Neural cell (in vitro differentiated cells): Measurements from ENCODE around the gene NUP133. TPM values are rescaled to one million over a fixed set of nuclear protein-coding genes. Genes with fewer than 3 reads are reported as not detected.

Experiments
- H2AFZ ChIP-seq: fragments of 200-600, 300-800 bp; sonication (generic), shearing (Covaris generic); 2 replicates; pipeline ENCODE4 v1.6.0; 2014; ENCODE audit warnings: low read depth, mild to moderate bottlenecking, antibody characterized with exemption, low read length, moderate library complexity
- H3F3A ChIP-seq: fragments of 200-600 bp; shearing (Covaris generic); 2 replicates; pipeline ENCODE4 v1.6.1; 2016; ENCODE audit warnings: mild to moderate bottlenecking, moderate library complexity, mixed read lengths, antibody characterized with exemption, low read length; ENCODE audit not compliant: insufficient read depth, poor library complexity, severe bottlenecking
- H3K27ac ChIP-seq: fragments of 200-600, 300-800 bp; sonication (generic), shearing (Covaris generic); 2 replicates; pipeline ENCODE4 v1.5.1; 2014; ENCODE audit warnings: mild to moderate bottlenecking, low read length, moderate library complexity
- H3K27me3 ChIP-seq: fragments of 300-800, 200-600 bp; sonication (generic), shearing (Covaris generic); 2 replicates; pipeline ENCODE4 v1.6.0; 2014; ENCODE audit warnings: mild to moderate bottlenecking, low read depth, low read length, moderate library complexity; ENCODE audit not compliant: insufficient read depth
- H3K36me3 ChIP-seq: fragments of 300-800, 200-600 bp; sonication (generic), shearing (Covaris generic); 2 replicates; pipeline ENCODE4 v1.5.1; 2014; ENCODE audit warnings: mild to moderate bottlenecking, antibody characterized with exemption, low read length, moderate library complexity; ENCODE audit not compliant: insufficient read depth
- H3K4me2 ChIP-seq: fragments of 300-800, 200-600 bp; sonication (generic), shearing (Covaris generic); 2 replicates; pipeline ENCODE4 v1.6.0; 2014; ENCODE audit warnings: mild to moderate bottlenecking, low read length
- H3K4me3 ChIP-seq: fragments of 300-800, 200-600 bp; sonication (generic), shearing (Covaris generic); 2 replicates; pipeline ENCODE4 v1.5.1; 2014; ENCODE audit warnings: mild to moderate bottlenecking, low read length, moderate library complexity
- H3K79me2 ChIP-seq: fragments of 200-600 bp; shearing (Covaris generic); replicated peaks from 2 replicates; pipeline ENCODE4 v1.6.0; 2014; ENCODE audit warnings: mild to moderate bottlenecking, low read length, moderate library complexity; ENCODE audit not compliant: insufficient read depth
- H3K9ac ChIP-seq: fragments of 300-800, 200-600 bp; sonication (generic), shearing (Covaris generic); 2 replicates; pipeline ENCODE4 v1.6.1; 2016; ENCODE audit warnings: mild to moderate bottlenecking, low read length, mixed read lengths
- H3K9me2 ChIP-seq: fragments of 200-600 bp; shearing (Covaris generic); 2 replicates; pipeline ENCODE4 v1.6.1; 2016; ENCODE audit warnings: mild to moderate bottlenecking, low read length, mixed read lengths; ENCODE audit not compliant: insufficient read depth
- H3K9me3 ChIP-seq: fragments of 200-600, 300-800 bp; sonication (generic), shearing (Covaris generic); 2 replicates; pipeline ENCODE4 v1.6.1; 2016; ENCODE audit warnings: mild to moderate bottlenecking, mixed run types, low read length, moderate library complexity, mixed read lengths
- H4K20me1 ChIP-seq: fragments of 200-600 bp; shearing (Covaris generic); 2 replicates; pipeline ENCODE4 v1.6.1; 2016; ENCODE audit warnings: mild to moderate bottlenecking, mixed run types; ENCODE audit not compliant: insufficient read depth
- CTCF ChIP-seq: fragments of 450-650 bp; IDR thresholded peaks from 2 replicates; pipeline ENCODE4 v1.5.1; 2014; ENCODE audit warnings: antibody characterized with exemption, mild to moderate bottlenecking, moderate library complexity; ENCODE audit not compliant: poor library complexity, severe bottlenecking
- EP300 ChIP-seq: fragments of 450-650 bp; conservative IDR thresholded peaks from 2 replicates; pipeline ENCODE4 v1.6.1; 2014; ENCODE audit warnings: antibody characterized with exemption, mild to moderate bottlenecking, moderate library complexity; ENCODE audit not compliant: poor library complexity, severe bottlenecking
- EZH2 ChIP-seq: fragments of 200-600, 300-800 bp; shearing (Covaris generic), sonication (generic); IDR thresholded peaks from 2 replicates; pipeline ENCODE4 v1.6.1; 2014; ENCODE audit warnings: antibody characterized with exemption, low read length, borderline replicate concordance, mild to moderate bottlenecking; ENCODE audit not compliant: insufficient read depth, poor library complexity, severe bottlenecking
- MXI1 ChIP-seq: fragments of 450-650 bp; conservative IDR thresholded peaks from 2 replicates; pipeline ENCODE4 v1.6.1; 2014; ENCODE audit warnings: antibody characterized with exemption, mild to moderate bottlenecking; ENCODE audit not compliant: poor library complexity, severe bottlenecking
- POLR2AphosphoS5 ChIP-seq: IDR thresholded peaks from 2 replicates; pipeline ENCODE4 v1.6.1; 2012
- RAD21 ChIP-seq: fragments of 450-650 bp; conservative IDR thresholded peaks from 2 replicates; pipeline ENCODE4 v1.6.1; 2014; ENCODE audit warnings: antibody characterized with exemption, mild to moderate bottlenecking, moderate library complexity
- REST ChIP-seq: IDR thresholded peaks from 2 replicates; pipeline ENCODE4 v1.6.1; 2012; ENCODE audit warnings: borderline replicate concordance
- SMC3 ChIP-seq: fragments of 450-650 bp; conservative IDR thresholded peaks from 2 replicates; pipeline ENCODE4 v1.6.1; 2014; ENCODE audit warnings: antibody characterized with exemption, mild to moderate bottlenecking, moderate library complexity; ENCODE audit not compliant: poor library complexity
- TAF1 ChIP-seq: IDR thresholded peaks from 2 replicates; pipeline ENCODE4 v1.6.1; 2012; ENCODE audit warnings: low read depth
- polyA plus RNA-seq: library from polyadenylated mRNA; depleted of rRNA; stranded (reverse); fragments of >200 nt; gene quantifications from 2 replicates; pipeline ENCODE4 v1.2.3, GENCODE V29; 2014

The NUP133 gene
- polyA plus RNA-seq, 1 donor from 2014 or later = 73.4 TPM

- peaks cover 39% of the 10 kb centered on the region for H3K27me3 ChIP-seq
These were observed 79.9 kb downstream of the NUP133 start for GRCh38 chr1:229428256-229428655.

GRCh38 chr1:229427572-229427971 lies 80.6 kb downstream of the NUP133 start:
- no peaks in the 10 kb centered on the region for H3K9me3 ChIP-seq
- TF ChIP-seq SMC3 (no peak), EZH2 (no peak), CTCF (no peak), REST (no peak), EP300 (no peak), TAF1 (no peak), POLR2AphosphoS5 (no peak)

More at GRCh38 chr1:229428256-229428655, 79.9 kb downstream of the NUP133 start:
- H3K36me3 ChIP-seq = no peaks in the 10 kb centered on the region
- no peak overlapping the region for H3K4me3 ChIP-seq
- H4K20me1 ChIP-seq = no peaks in the 10 kb centered on the region
- H3K9me3 ChIP-seq = no peaks in the 10 kb centered on the region
- H3F3A ChIP-seq = no peaks in the 10 kb centered on the region
- no peak overlapping the region for H3K27ac ChIP-seq
- no peak overlapping the region for H3K9ac ChIP-seq
- H3K4me2 ChIP-seq = no peak overlapping the region
- no peaks in the 10 kb centered on the region for H3K9me2 ChIP-seq
- H3K79me2 ChIP-seq = no peaks in the 10 kb centered on the region
- no peak overlapping the region for H2AFZ ChIP-seq
- TF ChIP-seq REST = no peak
- no peak for TF ChIP-seq CTCF
- TF ChIP-seq POLR2AphosphoS5 = no peak
- no peak for TF ChIP-seq MXI1
- TF ChIP-seq EZH2 = no peak
- TF ChIP-seq TAF1 = no peak
- no peak for TF ChIP-seq SMC3
- no peak for TF ChIP-seq RAD21
- TF ChIP-seq EP300 = no peak

More at GRCh38 chr1:229427572-229427971, 80.6 kb downstream of the NUP133 start:
- H3K27ac ChIP-seq = no peak overlapping the region
- H2AFZ ChIP-seq = no peak overlapping the region
- no peaks in the 10 kb centered on the region for H3K9me2 ChIP-seq
- no peaks in the 10 kb centered on the region for H4K20me1 ChIP-seq
- H3K4me2 ChIP-seq = no peak overlapping the region
- no peak overlapping the region for H3K9ac ChIP-seq
- peaks cover 32% of the 10 kb centered on the region for H3K27me3 ChIP-seq
- H3F3A ChIP-seq = no peaks in the 10 kb centered on the region
- no peaks in the 10 kb centered on the region for H3K79me2 ChIP-seq
- H3K4me3 ChIP-seq = no peak overlapping the region
- no peaks in the 10 kb centered on the region for H3K36me3 ChIP-seq
